ENCODE data around the gene PTPRD.

The PTPRD gene

GRCh38 chr9:8346296-8346695 is 2266.5 kb downstream of the PTPRD start:
- TF ChIP-seq TAF1 (IDR thresholded peaks at IDR 0.05; ENCODE audit: borderline replicate concordance, low read depth, low read length) (no peak), POLR2AphosphoS5 (IDR thresholded peaks at IDR 0.05; ENCODE audit: low read depth, low read length) (no peak), POLR2A (IDR thresholded peaks at IDR 0.05; ENCODE audit: low read depth, low read length) (no peak)
- FAIRE-seq, result no peak
- DNase-seq (ENCODE audit: insufficient read length), result no peak

GRCh38 chr9:8338767-8339510 is 2273.9 kb downstream of the PTPRD start:
- DNase-seq (ENCODE audit: insufficient read length) (no peak), FAIRE-seq (no peak)
- no peak for TF ChIP-seq POLR2AphosphoS5 (IDR thresholded peaks at IDR 0.05; ENCODE audit: low read depth, low read length)

- TF ChIP-seq TAF1 (IDR thresholded peaks at IDR 0.05; ENCODE audit: borderline replicate concordance, low read depth, low read length), result no peak
- no peak for TF ChIP-seq POLR2AphosphoS5 (IDR thresholded peaks at IDR 0.05; ENCODE audit: low read depth, low read length)
- TF ChIP-seq POLR2A (IDR thresholded peaks at IDR 0.05; ENCODE audit: low read depth, low read length), result no peak
- FAIRE-seq (no peak), DNase-seq (ENCODE audit: insufficient read length) (no peak)
Measured at GRCh38 chr9:8337834-8338766, 2274.7 kb downstream of the PTPRD start.

DNA sequence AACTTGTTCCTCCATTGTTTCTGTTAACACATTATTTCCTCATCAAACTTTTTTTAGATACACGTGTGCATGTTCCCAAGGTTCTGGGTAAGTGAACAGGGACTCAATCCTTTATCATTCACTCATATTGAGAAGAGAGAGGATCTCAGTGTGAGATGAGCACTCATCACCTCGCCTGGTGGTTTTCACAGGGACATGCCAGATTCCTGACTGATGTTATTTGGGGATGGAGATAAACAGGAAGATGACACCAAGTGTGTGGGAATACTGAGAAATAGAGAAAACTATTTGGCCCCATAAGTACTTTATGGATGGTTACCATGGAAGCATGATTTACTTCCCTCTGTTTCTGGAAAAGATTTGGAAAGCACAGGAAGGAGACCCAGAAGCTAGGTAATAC is 2279.9 kb downstream of the PTPRD start:
- DNase-seq (ENCODE audit: insufficient read length) (no peak), FAIRE-seq (no peak)
- no peak for TF ChIP-seq POLR2AphosphoS5 (IDR thresholded peaks at IDR 0.05; ENCODE audit: low read depth, low read length)
- TF ChIP-seq POLR2A (IDR thresholded peaks at IDR 0.05; ENCODE audit: low read depth, low read length), result no peak
- TF ChIP-seq TAF1 (IDR thresholded peaks at IDR 0.05; ENCODE audit: borderline replicate concordance, low read depth, low read length), result no peak

- FAIRE-seq (no peak), DNase-seq (ENCODE audit: insufficient read length) (no peak)
- TF ChIP-seq POLR2AphosphoS5 (IDR thresholded peaks at IDR 0.05; ENCODE audit: low read depth, low read length) (no peak), TAF1 (IDR thresholded peaks at IDR 0.05; ENCODE audit: borderline replicate concordance, low read depth, low read length) (no peak), POLR2A (IDR thresholded peaks at IDR 0.05; ENCODE audit: low read depth, low read length) (no peak)
Measured at GRCh38 chr9:8332331-8332650, 2280.5 kb downstream of the PTPRD start.

- no peak for TF ChIP-seq TAF1 (IDR thresholded peaks at IDR 0.05; ENCODE audit: borderline replicate concordance, low read depth, low read length)
- no peak for FAIRE-seq
- DNase-seq (ENCODE audit: insufficient read length), result no peak
Measured at GRCh38 chr9:8331507-8332330, 2281.1 kb downstream of the PTPRD start.

DNA sequence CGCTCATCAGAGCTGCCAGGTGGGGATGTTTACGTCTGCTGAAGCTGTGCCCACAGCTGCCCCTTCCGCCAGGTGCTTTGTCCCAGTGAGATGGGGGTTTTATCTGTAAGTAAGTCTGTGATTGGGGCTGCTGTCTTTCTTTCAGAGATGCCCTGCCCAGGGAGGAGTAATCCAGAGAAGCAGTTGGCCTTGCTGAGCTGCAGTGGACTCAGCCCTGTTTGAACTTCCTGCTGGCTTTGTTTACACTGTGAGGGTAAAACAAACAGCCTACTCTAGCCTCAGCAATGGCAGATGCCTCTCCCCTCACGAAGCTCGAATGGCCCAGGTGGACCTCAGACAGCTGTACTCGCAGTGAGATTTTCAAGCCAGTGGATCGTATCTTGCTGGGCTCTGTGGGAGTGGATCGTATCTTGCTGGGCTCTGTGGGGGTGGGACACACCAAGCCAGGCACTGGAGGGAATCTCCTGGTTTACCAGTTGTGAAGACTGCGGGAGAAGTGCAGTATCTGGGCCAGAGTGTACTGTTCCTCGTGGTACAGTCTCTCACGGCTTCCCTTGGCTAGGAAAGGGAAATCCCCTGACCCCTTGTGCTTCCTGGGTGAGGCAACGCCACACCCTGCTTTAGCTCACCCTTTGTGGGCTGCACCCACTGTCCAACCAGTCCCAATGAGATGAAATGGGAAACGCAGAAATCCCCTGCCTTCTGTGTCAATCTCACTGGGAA is 2283.1 kb downstream of the PTPRD start:
- TF ChIP-seq TAF1 (IDR thresholded peaks at IDR 0.05; ENCODE audit: borderline replicate concordance, low read depth, low read length) (no peak), POLR2AphosphoS5 (IDR thresholded peaks at IDR 0.05; ENCODE audit: low read depth, low read length) (no peak), POLR2A (IDR thresholded peaks at IDR 0.05; ENCODE audit: low read depth, low read length) (no peak)
- FAIRE-seq (no peak), DNase-seq (ENCODE audit: insufficient read length) (no peak)

- DNase-seq (ENCODE audit: insufficient read length) (no peak), FAIRE-seq (no peak)
- TF ChIP-seq POLR2A (IDR thresholded peaks at IDR 0.05; ENCODE audit: low read depth, low read length) (no peak), TAF1 (IDR thresholded peaks at IDR 0.05; ENCODE audit: borderline replicate concordance, low read depth, low read length) (no peak), POLR2AphosphoS5 (IDR thresholded peaks at IDR 0.05; ENCODE audit: low read depth, low read length) (no peak)
Measured at GRCh38 chr9:8315211-8315610, 2297.6 kb downstream of the PTPRD start.

- no peak for TF ChIP-seq POLR2AphosphoS5 (IDR thresholded peaks at IDR 0.05; ENCODE audit: low read depth, low read length)
- no peak for TF ChIP-seq POLR2A (IDR thresholded peaks at IDR 0.05; ENCODE audit: low read depth, low read length)
- TF ChIP-seq TAF1 (IDR thresholded peaks at IDR 0.05; ENCODE audit: borderline replicate concordance, low read depth, low read length), result no peak
- FAIRE-seq (no peak), DNase-seq (ENCODE audit: insufficient read length) (no peak)
Measured at GRCh38 chr9:8309258-8309657, 2303.5 kb downstream of the PTPRD start.

- FAIRE-seq (no peak), DNase-seq (ENCODE audit: insufficient read length) (no peak)
- TF ChIP-seq TAF1 (IDR thresholded peaks at IDR 0.05; ENCODE audit: borderline replicate concordance, low read depth, low read length), result no peak
Measured at GRCh38 chr9:8304720-8305119, 2308.1 kb downstream of the PTPRD start.

- FAIRE-seq (no peak), DNase-seq (ENCODE audit: insufficient read length) (no peak)
- TF ChIP-seq POLR2A (IDR thresholded peaks at IDR 0.05; ENCODE audit: low read depth, low read length), result no peak
- TF ChIP-seq TAF1 (IDR thresholded peaks at IDR 0.05; ENCODE audit: borderline replicate concordance, low read depth, low read length), result no peak
- TF ChIP-seq POLR2AphosphoS5 (IDR thresholded peaks at IDR 0.05; ENCODE audit: low read depth, low read length), result no peak
Measured at GRCh38 chr9:8301296-8301695, 2311.5 kb downstream of the PTPRD start.

All from GM12892 (cell line).